ENCODE results near the gene CEP55.
A peak's percentile ranks its signal among the peaks of the same experiment; 100 is the strongest.
"Not testable (repeated sequence)": the region's sequence is repeated elsewhere in the genome, so short reads cannot be mapped to it uniquely, and the experiment has no call there.

The CEP55 gene

GRCh38 chr10:93496322-93497041 is at the start of gene CEP55:
CEP55 (plus strand) TSS chr10:93496612; CDS start chr10:93500052, 3,440 bp downstream.
- DNase-seq (ENCODE audit: low read depth): peak; percentile 92

GRCh38 chr10:93447019-93447418 is 49.4 kb upstream of the CEP55 start:
- DNase-seq (ENCODE audit: low read depth): no peak

- no peak for DNase-seq (ENCODE audit: low read depth)
Measured at GRCh38 chr10:93447970-93448369, 48.4 kb upstream of the CEP55 start.

- no peak for DNase-seq (ENCODE audit: low read depth)
Measured at GRCh38 chr10:93451244-93451947, 45.0 kb upstream of the CEP55 start.

- DNase-seq (ENCODE audit: low read depth): no peak
Measured at GRCh38 chr10:93452143-93452542, 44.3 kb upstream of the CEP55 start.

GRCh38 chr10:93454146-93454545 is 42.3 kb upstream of the CEP55 start:
- DNase-seq (ENCODE audit: low read depth): no peak

- DNase-seq (ENCODE audit: low read depth): no peak
Measured at GRCh38 chr10:93454736-93455135, 41.7 kb upstream of the CEP55 start.

GRCh38 chr10:93456480-93456879 is 39.9 kb upstream of the CEP55 start:
- no peak for DNase-seq (ENCODE audit: low read depth)

- no peak for DNase-seq (ENCODE audit: low read depth)
Measured at GRCh38 chr10:93457511-93457910, 38.9 kb upstream of the CEP55 start.

GRCh38 chr10:93458821-93459257 is 37.6 kb upstream of the CEP55 start:
- no peak for DNase-seq (ENCODE audit: low read depth)

- DNase-seq (ENCODE audit: low read depth): no peak
Measured at GRCh38 chr10:93459466-93459865, 36.9 kb upstream of the CEP55 start.

- no peak for DNase-seq (ENCODE audit: low read depth)
Measured at GRCh38 chr10:93461109-93461806, 35.2 kb upstream of the CEP55 start.

- no peak for DNase-seq (ENCODE audit: low read depth)
Measured at GRCh38 chr10:93461807-93462178, 34.6 kb upstream of the CEP55 start.

- DNase-seq (ENCODE audit: low read depth): no peak
Measured at GRCh38 chr10:93462371-93462770, 34.0 kb upstream of the CEP55 start.

- DNase-seq (ENCODE audit: low read depth): no peak
Measured at GRCh38 chr10:93462881-93463280, 33.5 kb upstream of the CEP55 start.

GRCh38 chr10:93463723-93464476 is 32.5 kb upstream of the CEP55 start:
- DNase-seq (ENCODE audit: low read depth): no peak

GRCh38 chr10:93464776-93465388 is 31.5 kb upstream of the CEP55 start:
- DNase-seq (ENCODE audit: low read depth): no peak

GRCh38 chr10:93465806-93466675 is 30.4 kb upstream of the CEP55 start:
- DNase-seq (ENCODE audit: low read depth): no peak

GRCh38 chr10:93467635-93468034 is 28.8 kb upstream of the CEP55 start:
- not testable (repeated sequence) for DNase-seq (ENCODE audit: low read depth)

- DNase-seq (ENCODE audit: low read depth): no peak
Measured at GRCh38 chr10:93468461-93469213, 27.8 kb upstream of the CEP55 start.
